GM12865 (cell line): ENCODE data around the gene YPEL3.

Experiments used
- DNase-seq: peaks from one replicate; pipeline ENCODE4 v3.0.0; 2010; ENCODE audit warnings: low read depth
- H3K4me3 ChIP-seq: 2 replicates; pipeline ENCODE4 v1.5.1; 2011; ENCODE audit warnings: mild to moderate bottlenecking, low read depth, low read length, control low read depth
- TF ChIP-seq, protein P1 (sequence below): IDR thresholded peaks from 2 replicates; pipeline ENCODE4 v1.5.1; 2011; ENCODE audit warnings: low read length, control low read depth, low read depth, inconsistent platforms; ENCODE audit not compliant: insufficient read depth; ENCODE audit errors: missing control alignments

The YPEL3 gene

DNA sequence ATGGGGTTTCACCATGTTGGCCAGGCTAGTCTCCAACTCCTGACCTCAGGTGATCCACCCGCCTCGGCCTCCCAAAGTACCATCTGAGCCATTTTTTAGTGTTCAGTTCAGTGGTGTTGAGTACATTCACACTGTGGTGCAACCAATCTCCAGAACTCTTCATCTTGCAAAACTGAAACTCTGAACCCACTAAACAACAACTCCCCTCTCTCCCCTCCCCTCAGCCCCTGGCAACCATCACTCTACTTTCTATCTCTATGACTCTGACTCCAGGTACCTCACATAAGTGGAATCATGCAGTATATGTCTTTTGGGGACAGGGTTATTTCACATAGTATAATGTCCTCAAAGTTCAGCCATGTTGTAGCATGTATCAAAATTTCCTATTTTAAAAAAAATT is 45.7 kb upstream of the YPEL3 start:
- no peak for DNase-seq
- TF ChIP-seq, protein P1, sequence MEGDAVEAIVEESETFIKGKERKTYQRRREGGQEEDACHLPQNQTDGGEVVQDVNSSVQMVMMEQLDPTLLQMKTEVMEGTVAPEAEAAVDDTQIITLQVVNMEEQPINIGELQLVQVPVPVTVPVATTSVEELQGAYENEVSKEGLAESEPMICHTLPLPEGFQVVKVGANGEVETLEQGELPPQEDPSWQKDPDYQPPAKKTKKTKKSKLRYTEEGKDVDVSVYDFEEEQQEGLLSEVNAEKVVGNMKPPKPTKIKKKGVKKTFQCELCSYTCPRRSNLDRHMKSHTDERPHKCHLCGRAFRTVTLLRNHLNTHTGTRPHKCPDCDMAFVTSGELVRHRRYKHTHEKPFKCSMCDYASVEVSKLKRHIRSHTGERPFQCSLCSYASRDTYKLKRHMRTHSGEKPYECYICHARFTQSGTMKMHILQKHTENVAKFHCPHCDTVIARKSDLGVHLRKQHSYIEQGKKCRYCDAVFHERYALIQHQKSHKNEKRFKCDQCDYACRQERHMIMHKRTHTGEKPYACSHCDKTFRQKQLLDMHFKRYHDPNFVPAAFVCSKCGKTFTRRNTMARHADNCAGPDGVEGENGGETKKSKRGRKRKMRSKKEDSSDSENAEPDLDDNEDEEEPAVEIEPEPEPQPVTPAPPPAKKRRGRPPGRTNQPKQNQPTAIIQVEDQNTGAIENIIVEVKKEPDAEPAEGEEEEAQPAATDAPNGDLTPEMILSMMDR = no peak
- H3K4me3 ChIP-seq = no peak overlapping the region

DNA sequence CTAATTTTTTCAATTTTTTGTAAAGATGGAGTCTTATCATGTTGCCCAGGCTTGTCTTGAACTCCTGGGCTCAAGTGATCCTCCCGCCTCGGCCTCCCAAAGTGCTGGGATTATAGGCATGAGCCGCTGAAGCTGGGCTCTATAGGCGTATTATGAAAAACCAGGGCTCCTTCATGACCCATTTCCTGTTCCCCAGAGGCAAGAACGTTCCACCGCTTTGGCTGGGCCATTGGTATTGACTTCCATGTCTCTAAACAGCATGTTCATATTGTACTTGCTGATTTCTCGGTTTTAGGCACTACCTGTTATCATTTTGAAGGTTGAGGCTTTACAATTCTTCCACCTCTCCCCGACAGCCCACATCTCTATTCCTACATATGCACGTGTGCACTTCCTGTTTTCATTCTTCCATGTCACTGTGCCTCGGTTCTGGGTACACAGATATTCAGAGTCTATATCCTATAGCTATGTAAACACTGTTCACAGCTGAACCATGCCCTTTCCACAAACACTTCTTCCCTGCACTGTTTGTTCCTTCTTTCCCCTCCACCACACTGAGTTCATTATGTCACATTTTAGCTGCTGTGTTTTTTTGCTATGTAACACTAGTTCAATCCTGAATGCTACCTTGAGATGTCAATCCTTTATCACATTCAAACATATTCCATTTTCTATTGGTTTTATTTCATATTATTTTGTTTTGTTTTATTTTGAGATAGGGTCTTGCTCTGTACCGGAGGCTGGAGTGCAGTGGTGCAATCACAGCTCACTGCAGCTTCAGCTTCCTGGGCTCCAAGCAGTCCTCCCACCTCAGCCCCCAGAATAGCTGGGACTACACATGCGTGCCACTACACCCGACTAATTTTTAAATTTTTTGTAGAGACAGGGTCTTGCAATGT is 43.8 kb upstream of the YPEL3 start:
- no peak overlapping the region for H3K4me3 ChIP-seq
- TF ChIP-seq, protein P1 = no peak
- DNase-seq = no peak

- TF ChIP-seq, protein P1 = no peak
These were observed 41.9 kb upstream of the YPEL3 start for GRCh38 chr16:30137897-30138296.

DNA sequence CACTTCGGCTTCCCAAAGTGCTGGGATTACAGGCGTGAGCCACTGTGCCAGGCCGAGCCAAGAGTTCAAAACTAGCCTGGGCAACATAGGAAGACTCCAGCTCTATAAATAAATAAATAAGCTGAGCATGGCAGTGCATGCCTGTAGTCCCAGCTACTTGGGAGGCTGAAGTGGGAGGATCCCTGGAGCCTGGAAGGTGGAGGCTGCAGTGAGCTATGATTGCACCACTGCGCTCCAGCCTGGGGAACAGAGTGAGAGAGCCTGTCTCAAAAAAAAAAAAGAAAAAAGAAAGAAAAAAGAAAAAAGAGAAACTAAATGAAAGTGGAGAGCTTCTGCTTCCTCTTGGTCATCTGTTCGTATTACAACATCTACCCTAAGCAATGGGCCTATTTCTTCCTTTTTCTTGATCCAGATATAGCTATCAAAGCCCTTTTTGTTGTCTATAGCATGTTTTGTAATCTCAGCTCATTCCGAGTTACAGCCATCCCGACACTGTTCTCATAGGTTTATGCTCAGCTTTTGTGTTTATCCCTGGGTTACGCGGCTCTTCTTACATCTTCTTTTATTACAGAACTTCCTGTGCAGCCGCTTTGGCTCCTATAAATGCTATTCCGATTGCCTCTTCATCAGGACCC is 41.1 kb upstream of the YPEL3 start:
- TF ChIP-seq, protein P1 = no peak
- H3K4me3 ChIP-seq = no peak overlapping the region
- no peak for DNase-seq

More at GRCh38 chr16:30137897-30138296, 41.9 kb upstream of the YPEL3 start:
- no peak overlapping the region for H3K4me3 ChIP-seq
- no peak for DNase-seq

- H3K4me3 ChIP-seq = no peak overlapping the region
- DNase-seq = no peak
- TF ChIP-seq, protein P1 = no peak
These were observed 36.6 kb upstream of the YPEL3 start for GRCh38 chr16:30132591-30132990.

DNA sequence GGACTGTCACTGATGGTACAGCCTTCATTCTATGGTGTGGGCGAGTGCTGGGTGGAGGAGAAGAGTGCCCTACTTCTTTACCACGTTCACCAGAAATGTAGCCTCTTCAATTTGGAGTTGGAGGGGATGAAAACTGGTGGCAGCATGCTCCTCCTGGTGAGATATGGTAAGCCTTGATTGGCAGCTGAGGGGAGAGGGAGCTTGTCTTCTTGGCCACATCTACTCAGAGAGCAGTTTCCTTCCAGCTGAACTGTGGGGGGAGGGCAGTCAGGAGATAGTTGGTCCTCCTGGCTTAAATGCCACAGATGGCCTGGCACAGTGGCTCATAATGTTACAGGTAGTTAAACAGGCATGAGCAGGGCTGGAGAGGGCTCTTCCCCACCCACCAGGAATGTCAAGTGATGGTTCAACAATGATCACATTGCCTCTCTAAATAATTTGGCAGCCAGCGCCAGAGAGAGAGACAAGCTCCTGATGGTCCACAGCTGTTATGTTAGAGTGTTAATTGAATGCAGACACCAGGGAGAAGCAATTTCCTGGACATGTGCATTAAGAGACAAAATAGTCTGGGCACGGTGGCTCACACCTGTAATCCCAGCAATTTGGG is 36.0 kb upstream of the YPEL3 start:
- no peak overlapping the region for H3K4me3 ChIP-seq
- TF ChIP-seq, protein P1 = no peak
- no peak for DNase-seq
